K562 (cell line): Measurements from ENCODE around the gene KNDC1. TPM values are rescaled to one million over a fixed set of nuclear protein-coding genes. Genes with fewer than 3 reads are reported as not detected.

Source experiments
- BMI1 ChIP-seq: fragments of 150-350 bp; IDR thresholded peaks from 2 replicates; pipeline ENCODE4 v1.6.1; 2014; ENCODE audit warnings: low read length
- BRF1 ChIP-seq: IDR thresholded peaks from 3 replicates; pipeline ENCODE4 v1.6.1; 2011; ENCODE audit warnings: borderline replicate concordance, mild to moderate bottlenecking; ENCODE audit not compliant: insufficient read length; ENCODE audit errors: extremely low read depth
- CBX1 ChIP-seq: sonication (generic); IDR thresholded peaks from 2 replicates; pipeline ENCODE4 v1.6.1; 2016; ENCODE audit warnings: antibody characterized with exemption, low read depth, mild to moderate bottlenecking
- CC2D1A ChIP-seq: fragments of 450-650 bp; IDR thresholded peaks from 2 replicates; pipeline ENCODE4 v1.6.1; 2017; ENCODE audit warnings: mild to moderate bottlenecking
- DMBX1 ChIP-seq: fragments of 250-450 bp; sonication (Bioruptor Pico); IDR thresholded peaks from 2 replicates; pipeline ENCODE4 v1.8.0; 2022; ENCODE audit warnings: inconsistent platforms, mild to moderate bottlenecking, moderate library complexity, borderline replicate concordance
- ELF1 ChIP-seq: fragments of 200-800 bp; sonication (Bioruptor generic); IDR thresholded peaks from 2 replicates; pipeline ENCODE4 v1.6.1; 2016; ENCODE audit warnings: missing genetic modification characterization, missing compliant biosample characterization
- ELF2 ChIP-seq: fragments of 250-450 bp; sonication (Bioruptor Pico); IDR thresholded peaks from 2 replicates; pipeline ENCODE4 v1.5.0; 2021; ENCODE audit warnings: mild to moderate bottlenecking
- EP400 ChIP-seq: fragments of 450-650 bp; IDR thresholded peaks from 2 replicates; pipeline ENCODE4 v1.6.1; 2017; ENCODE audit warnings: antibody characterized with exemption, mild to moderate bottlenecking, moderate library complexity
- HSF4 ChIP-seq: fragments of 250-450 bp; sonication (Bioruptor Pico); IDR thresholded peaks from 2 replicates; pipeline ENCODE4 v2.1.2; 2022; ENCODE audit warnings: mild to moderate bottlenecking, moderate library complexity, borderline replicate concordance
- LCOR ChIP-seq: sonication (generic); formaldehyde crosslinking; IDR thresholded peaks from 2 replicates; pipeline ENCODE4 v1.8.0; 2022; ENCODE audit warnings: mild to moderate bottlenecking, missing genetic modification reagents
- MAFG ChIP-seq: fragments of 450-650 bp; conservative IDR thresholded peaks from 2 replicates; pipeline ENCODE4 v1.6.1; 2016; ENCODE audit warnings: missing genetic modification characterization, missing compliant biosample characterization
- NCOA4 ChIP-seq: fragments of 450-650 bp; IDR thresholded peaks from 2 replicates; pipeline ENCODE4 v1.6.1; 2018; ENCODE audit warnings: mild to moderate bottlenecking; ENCODE audit not compliant: partially characterized antibody
- NFIC ChIP-seq: fragments of 450-650 bp; IDR thresholded peaks from 2 replicates; pipeline ENCODE4 v1.6.1; 2017; ENCODE audit warnings: mild to moderate bottlenecking, inconsistent platforms
- PHB2 ChIP-seq: fragments of 450-650 bp; IDR thresholded peaks from 2 replicates; pipeline ENCODE4 v1.6.1; 2017; ENCODE audit warnings: low read depth
- SMARCE1 ChIP-seq: fragments of 450-650 bp; IDR thresholded peaks from 2 replicates; pipeline ENCODE4 v1.7.1; 2016; ENCODE audit warnings: mild to moderate bottlenecking
- XRCC5 ChIP-seq: fragments of 200-400 bp; formaldehyde crosslinking; IDR thresholded peaks from 2 replicates; pipeline ENCODE4 v1.6.1; 2017; ENCODE audit warnings: low read depth, mild to moderate bottlenecking, low read length
- ZBTB17 ChIP-seq: fragments of 450-650 bp; formaldehyde crosslinking; IDR thresholded peaks from 2 replicates; pipeline ENCODE4 v1.4.0; 2020; ENCODE audit warnings: mild to moderate bottlenecking
- ZC3H8 ChIP-seq: fragments of 450-650 bp; IDR thresholded peaks from 2 replicates; pipeline ENCODE4 v1.6.1; 2017
- ZFP91 ChIP-seq: sonication (generic); formaldehyde crosslinking; IDR thresholded peaks from 2 replicates; pipeline ENCODE4 v1.8.0; 2022; ENCODE audit warnings: mild to moderate bottlenecking, missing genetic modification reagents
- ZNF75A ChIP-seq: fragments of 450-650 bp; formaldehyde crosslinking; IDR thresholded peaks from 2 replicates; pipeline ENCODE4 v1.4.0; 2020; ENCODE audit warnings: mild to moderate bottlenecking
- polyA plus RNA-seq, 8 experiments: library from polyadenylated mRNA; depleted of rRNA in 4 of 8; stranded (reverse) in 5 of 8; unstranded in 3 of 8; fragments of >200 nt; fragmentation: Nextera tagmentation in 2 of 8; fragmentation: Illumina TruSeq in 1 of 8; extraction: Ambion mirVana in 2 of 8; extraction: Trizol in 1 of 8; gene quantifications; 2 replicates each; pipeline versions ENCODE4 v1.2.1 to v1.2.3, GENCODE V29; 2011 to 2014; ENCODE audit warnings: inconsistent platforms in 1 of 8, missing spikeins in 1 of 8
- total RNA-seq, 7 experiments: library from RNA; depleted of rRNA in 6 of 7; stranded (reverse); fragments of >200 nt in 6 of 7; fragmentation: Illumina TruSeq in 2 of 7; extraction: Trizol in 2 of 7; gene quantifications; 2 replicates each; pipeline versions ENCODE4 v1.2.1 to v1.2.3, GENCODE V29; 2011 to 2021; ENCODE audit warnings: low replicate concordance in 1 of 7
- TF ChIP-seq, protein P1 (sequence below): fragments of 450-650 bp; IDR thresholded peaks from 2 replicates; pipeline ENCODE4 v1.6.1; 2016; ENCODE audit warnings: mild to moderate bottlenecking
- TF ChIP-seq, protein P2 (sequence below): IDR thresholded peaks from 2 replicates; pipeline ENCODE4 v1.6.1; 2014; ENCODE audit warnings: antibody characterized with exemption
- TF ChIP-seq, protein P3 (sequence below): fragments of 250-450 bp; sonication (Bioruptor Pico); IDR thresholded peaks from 2 replicates; pipeline ENCODE4 v1.6.1; 2021; ENCODE audit warnings: mild to moderate bottlenecking

The KNDC1 gene
- total and polyA plus RNA-seq, 9 of the 15 experiments (the other 6 are each of a cell fraction or from before 2014, with no cell fraction given): 0.07 to 0.26 (median 0.11) TPM; not detected in 6

- TF ChIP-seq, protein P1, sequence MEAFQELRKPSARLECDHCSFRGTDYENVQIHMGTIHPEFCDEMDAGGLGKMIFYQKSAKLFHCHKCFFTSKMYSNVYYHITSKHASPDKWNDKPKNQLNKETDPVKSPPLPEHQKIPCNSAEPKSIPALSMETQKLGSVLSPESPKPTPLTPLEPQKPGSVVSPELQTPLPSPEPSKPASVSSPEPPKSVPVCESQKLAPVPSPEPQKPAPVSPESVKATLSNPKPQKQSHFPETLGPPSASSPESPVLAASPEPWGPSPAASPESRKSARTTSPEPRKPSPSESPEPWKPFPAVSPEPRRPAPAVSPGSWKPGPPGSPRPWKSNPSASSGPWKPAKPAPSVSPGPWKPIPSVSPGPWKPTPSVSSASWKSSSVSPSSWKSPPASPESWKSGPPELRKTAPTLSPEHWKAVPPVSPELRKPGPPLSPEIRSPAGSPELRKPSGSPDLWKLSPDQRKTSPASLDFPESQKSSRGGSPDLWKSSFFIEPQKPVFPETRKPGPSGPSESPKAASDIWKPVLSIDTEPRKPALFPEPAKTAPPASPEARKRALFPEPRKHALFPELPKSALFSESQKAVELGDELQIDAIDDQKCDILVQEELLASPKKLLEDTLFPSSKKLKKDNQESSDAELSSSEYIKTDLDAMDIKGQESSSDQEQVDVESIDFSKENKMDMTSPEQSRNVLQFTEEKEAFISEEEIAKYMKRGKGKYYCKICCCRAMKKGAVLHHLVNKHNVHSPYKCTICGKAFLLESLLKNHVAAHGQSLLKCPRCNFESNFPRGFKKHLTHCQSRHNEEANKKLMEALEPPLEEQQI: no peak
- no peak for TF ChIP-seq CBX1
- no peak for TF ChIP-seq CC2D1A
- TF ChIP-seq BRF1: no peak
- TF ChIP-seq ZBTB17 (CRISPR knock-in tag): no peak
- TF ChIP-seq HSF4 (CRISPR knock-in tag): no peak
- TF ChIP-seq, protein P2, sequence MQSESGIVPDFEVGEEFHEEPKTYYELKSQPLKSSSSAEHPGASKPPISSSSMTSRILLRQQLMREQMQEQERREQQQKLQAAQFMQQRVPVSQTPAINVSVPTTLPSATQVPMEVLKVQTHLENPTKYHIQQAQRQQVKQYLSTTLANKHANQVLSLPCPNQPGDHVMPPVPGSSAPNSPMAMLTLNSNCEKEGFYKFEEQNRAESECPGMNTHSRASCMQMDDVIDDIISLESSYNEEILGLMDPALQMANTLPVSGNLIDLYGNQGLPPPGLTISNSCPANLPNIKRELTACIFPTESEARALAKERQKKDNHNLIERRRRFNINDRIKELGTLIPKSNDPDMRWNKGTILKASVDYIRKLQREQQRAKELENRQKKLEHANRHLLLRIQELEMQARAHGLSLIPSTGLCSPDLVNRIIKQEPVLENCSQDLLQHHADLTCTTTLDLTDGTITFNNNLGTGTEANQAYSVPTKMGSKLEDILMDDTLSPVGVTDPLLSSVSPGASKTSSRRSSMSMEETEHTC: no peak
- peak; percentile 26; the same call in 1 of the 2 replicates for TF ChIP-seq NFIC
- TF ChIP-seq PHB2: no peak
- TF ChIP-seq ELF1 (tag): 0 out of 2 replicates have a peak, but pooled peaks have one; percentile 32
- TF ChIP-seq XRCC5: no peak
- TF ChIP-seq, protein P3, sequence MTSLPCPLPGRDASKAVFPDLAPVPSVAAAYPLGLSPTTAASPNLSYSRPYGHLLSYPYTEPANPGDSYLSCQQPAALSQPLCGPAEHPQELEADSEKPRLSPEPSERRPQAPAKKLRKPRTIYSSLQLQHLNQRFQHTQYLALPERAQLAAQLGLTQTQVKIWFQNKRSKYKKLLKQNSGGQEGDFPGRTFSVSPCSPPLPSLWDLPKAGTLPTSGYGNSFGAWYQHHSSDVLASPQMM (CRISPR knock-in tag): no peak
- no peak for TF ChIP-seq LCOR (CRISPR knock-in tag)
- TF ChIP-seq ZNF75A (CRISPR knock-in tag): no peak
- TF ChIP-seq ZFP91 (CRISPR knock-in tag): no peak
- no peak for TF ChIP-seq NCOA4
- TF ChIP-seq ELF2 (CRISPR knock-in tag): no peak
- no peak for TF ChIP-seq MAFG (tag)
- no peak for TF ChIP-seq DMBX1 (CRISPR knock-in tag)
- no peak for TF ChIP-seq BMI1
- TF ChIP-seq ZC3H8: no peak
- TF ChIP-seq EP400: peak; percentile 79
- TF ChIP-seq SMARCE1: 0 out of 2 replicates have a peak, but pooled peaks have one; percentile 21
These were observed 97.6 kb downstream of the KNDC1 start (continued) for GRCh38 chr10:133257489-133258065.
